ENCODE measurements around the gene MFSD8.
"Not testable (repeated sequence)": the region's sequence is repeated elsewhere in the genome, so short reads cannot be mapped to it uniquely, and the experiment has no call there.

The MFSD8 gene, protein sequence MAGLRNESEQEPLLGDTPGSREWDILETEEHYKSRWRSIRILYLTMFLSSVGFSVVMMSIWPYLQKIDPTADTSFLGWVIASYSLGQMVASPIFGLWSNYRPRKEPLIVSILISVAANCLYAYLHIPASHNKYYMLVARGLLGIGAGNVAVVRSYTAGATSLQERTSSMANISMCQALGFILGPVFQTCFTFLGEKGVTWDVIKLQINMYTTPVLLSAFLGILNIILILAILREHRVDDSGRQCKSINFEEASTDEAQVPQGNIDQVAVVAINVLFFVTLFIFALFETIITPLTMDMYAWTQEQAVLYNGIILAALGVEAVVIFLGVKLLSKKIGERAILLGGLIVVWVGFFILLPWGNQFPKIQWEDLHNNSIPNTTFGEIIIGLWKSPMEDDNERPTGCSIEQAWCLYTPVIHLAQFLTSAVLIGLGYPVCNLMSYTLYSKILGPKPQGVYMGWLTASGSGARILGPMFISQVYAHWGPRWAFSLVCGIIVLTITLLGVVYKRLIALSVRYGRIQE

DNA sequence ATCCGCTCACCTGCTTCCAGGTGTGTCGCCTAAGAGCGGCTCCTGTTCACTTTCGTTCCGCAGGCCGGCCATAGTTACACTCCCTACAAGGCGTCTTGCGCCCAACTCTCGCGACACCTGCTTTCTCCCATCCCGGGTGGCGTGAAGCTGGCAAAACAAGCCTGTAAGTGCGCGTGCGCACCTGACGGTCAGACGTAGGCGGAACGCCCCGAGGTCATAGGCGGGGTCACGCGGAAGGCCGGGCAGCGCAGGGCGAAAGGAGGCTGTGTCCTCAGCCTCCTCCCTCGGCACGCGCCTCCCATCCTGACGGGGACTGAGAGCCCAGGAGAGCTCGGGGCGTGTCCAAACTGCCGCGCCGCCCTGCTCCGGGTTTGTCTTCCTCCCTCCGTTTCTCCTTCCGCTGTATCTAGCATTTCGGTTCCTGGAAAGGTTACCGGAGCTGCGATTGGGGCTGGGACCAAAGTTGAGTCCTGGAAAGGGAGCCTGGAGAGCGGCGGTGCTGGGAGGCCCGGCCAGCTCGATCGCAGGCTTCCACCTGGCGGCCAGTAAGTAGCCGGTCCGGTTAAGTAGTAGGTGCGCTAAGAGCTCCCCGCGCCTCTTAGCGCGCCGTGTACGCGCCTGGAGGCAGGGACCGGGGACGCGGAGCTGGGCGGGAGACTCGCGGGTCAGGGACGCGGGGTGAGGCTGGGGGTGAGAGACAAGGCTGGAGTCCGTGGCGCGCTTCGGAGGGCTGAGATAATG, at the start of gene MFSD8, which contains the start of gene ABHD18:
Gene MFSD8 (minus strand): TSS at position 112 of the 741 bp plus-strand sequence. CDS start 40 bp downstream, at position 72.
Gene ABHD18 (plus strand): TSS at position 345 of the 741 bp plus-strand sequence. CDS start 17,550 bp downstream, outside the sequence.
- DNase-seq = peak; percentile 97

DNA sequence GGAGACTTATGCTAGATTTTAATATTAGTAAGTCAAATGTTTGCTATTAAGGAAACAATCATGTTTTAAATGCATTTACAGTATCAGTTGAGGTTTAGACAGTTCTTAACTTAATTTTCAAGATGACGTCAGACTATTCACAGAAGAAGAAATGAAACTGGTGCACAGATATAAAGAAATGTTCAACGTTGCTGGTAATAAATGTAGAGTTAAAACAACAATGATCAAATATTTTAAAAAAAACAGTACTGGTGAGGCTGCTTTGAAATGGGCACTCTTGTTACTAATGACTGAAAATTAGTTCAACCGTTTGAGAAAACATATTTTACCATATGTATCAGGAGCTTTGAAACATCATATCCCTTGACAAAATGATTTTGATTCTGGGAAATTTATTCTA, 44.5 kb upstream of the MFSD8 start:
- DNase-seq = no peak

GRCh38 chr4:128006592-128006991, 41.6 kb upstream of the MFSD8 start:
- DNase-seq = no peak

DNA sequence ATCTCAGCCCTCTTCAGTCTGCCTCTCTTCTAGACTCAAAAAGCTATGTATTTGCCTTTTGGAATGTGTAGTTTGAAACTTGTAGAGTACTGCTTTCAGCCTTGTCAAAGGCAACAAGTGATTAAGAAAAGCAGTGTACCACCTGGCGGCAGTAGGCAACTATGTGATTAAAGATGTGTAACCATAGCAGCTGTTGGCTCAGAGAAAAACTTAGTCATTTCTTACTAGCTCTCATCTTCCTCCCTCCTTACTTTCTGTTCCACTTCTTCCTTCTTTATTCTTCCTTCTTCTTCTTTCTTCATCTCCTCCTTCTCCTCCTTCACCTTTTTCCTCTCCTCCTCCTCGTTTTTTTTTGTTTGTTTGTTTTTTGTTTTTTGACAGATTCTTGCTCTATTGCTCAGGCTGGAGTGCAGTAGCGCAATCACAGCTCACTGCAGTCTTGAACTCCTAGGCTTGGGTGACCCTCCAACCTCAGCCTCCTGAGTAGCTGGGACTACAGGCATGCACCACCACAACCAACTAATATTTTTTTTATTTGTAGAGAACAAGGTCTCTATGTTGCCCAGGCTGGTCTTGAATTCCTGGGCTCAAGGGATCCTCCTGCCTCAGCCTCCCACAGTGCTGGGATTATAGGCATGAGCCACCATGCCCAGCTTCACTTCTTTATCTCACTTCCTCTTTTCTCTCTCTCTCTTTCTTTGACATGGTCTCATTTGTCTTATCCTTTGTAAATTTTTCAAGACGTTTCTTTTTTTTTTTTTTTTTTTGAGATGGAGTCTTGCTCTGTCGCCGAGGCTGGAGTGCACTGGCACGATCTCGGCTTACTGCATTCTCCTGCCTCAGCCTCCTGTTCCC, 32.8 kb upstream of the MFSD8 start:
- no peak for DNase-seq

GRCh38 chr4:127996521-127996920, 31.5 kb upstream of the MFSD8 start:
- DNase-seq = not testable (repeated sequence)

DNA sequence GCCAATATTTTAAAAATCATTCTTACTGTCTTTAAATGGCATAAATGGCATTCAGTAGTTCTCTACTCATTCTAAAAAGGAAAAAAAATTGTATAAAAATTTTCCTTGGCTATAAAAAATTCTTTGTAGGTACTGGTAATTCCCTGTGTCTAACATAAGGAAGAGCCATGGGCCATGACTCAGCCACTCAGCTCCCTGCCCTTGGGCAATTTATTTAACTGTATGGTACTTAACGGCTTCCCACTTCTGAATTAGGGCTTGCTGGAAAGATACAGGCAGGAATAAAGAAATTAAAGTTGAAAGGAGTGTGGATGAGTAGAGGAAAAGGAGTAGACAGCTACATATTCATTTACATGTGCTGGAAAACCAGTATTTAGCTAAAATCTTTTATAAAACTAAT, 30.8 kb upstream of the MFSD8 start:
- DNase-seq = no peak

- DNase-seq = no peak
Measured at GRCh38 chr4:127993151-127993550, 28.2 kb upstream of the MFSD8 start.

DNA sequence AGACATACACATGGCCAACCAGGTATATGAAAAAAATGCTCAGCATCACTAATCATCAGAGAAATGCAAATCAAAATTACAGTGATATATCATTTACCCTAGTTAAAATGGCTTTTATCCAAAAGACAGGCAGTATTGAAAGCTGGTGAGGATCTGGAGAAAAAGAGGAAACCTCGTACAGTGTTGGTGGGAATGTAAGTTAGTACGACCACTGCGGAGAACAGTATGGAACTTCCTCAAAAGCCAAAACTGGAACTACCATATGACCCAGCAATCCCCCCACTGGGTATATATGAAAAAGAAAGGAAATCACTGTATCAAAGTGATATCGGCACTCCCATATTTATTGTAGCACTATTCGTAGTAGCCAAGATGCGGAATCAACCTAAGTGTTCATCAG, 23.7 kb upstream of the MFSD8 start:
- no peak for DNase-seq

- no peak for DNase-seq
Measured at GRCh38 chr4:127985989-127986388, 21.0 kb upstream of the MFSD8 start.

DNA sequence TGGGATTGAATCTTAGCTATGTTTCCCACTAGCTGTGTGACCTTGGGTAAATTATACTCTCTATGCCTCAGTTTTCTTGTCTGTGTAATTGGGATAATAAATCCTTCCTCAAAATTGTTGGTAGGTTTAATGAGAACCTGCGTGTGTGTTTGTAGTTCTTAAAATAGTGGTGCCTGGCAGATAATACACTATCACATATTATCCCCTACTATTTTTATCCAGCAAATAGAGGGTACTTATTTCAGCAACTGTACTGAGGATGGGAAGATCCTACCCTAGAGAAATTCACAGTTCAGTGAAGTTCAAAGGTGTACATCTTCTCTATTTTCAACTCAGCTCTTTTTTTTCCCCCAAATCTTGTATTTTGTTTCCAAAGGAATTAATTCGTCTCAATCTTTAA, 17.5 kb upstream of the MFSD8 start:
- DNase-seq = no peak

DNA sequence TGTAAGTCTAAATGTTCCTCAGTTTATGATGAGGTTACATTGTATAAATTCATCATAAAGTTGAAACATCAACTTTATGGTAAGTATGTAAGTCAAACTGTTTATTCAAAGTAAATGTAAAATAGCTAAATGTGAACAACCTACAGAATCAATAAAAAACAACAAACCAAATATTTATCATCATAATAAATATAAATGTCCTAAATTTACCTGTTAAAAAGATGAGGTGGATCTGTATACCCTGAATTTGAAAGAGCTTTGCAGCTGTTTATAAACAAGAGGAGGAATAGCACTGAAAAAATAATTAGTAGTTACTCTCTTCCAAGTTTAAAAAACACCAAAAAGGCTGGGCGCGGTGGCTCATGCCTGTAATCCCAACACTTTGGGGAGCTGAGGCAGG, 14.0 kb upstream of the MFSD8 start:
- no peak for DNase-seq

DNA sequence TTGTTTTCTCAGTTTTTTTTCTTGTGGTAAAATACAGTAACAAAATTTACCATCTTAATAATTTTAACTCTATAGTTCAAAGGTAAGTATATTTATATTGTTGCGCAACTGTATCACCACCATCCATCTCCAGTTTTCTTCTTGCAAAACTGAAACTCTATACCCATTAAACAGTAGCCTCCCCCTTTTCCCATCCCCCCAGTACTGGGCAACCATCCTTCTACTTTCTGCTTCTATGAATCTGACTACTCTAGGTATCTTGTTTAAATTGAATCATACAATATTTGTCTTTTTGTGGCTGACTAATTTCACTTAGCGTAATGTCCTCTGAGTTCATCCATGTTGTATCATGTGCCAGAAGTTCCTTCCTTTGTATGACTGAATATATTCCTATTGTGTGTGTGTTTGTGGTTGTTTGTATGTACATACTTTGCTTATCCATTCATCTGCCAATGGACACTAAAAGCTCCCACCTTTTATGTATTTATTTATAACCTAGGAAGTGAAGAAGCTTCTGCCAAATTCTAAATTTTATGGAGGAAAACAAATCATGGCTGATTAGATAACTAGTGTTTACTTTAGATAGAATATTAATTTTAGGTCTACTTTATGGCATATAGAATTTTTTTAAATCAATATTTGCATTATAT, 10.3 kb upstream of the MFSD8 start:
- no peak for DNase-seq

GRCh38 chr4:127970925-127971324, 6.0 kb upstream of the MFSD8 start:
- not testable (repeated sequence) for DNase-seq

DNA sequence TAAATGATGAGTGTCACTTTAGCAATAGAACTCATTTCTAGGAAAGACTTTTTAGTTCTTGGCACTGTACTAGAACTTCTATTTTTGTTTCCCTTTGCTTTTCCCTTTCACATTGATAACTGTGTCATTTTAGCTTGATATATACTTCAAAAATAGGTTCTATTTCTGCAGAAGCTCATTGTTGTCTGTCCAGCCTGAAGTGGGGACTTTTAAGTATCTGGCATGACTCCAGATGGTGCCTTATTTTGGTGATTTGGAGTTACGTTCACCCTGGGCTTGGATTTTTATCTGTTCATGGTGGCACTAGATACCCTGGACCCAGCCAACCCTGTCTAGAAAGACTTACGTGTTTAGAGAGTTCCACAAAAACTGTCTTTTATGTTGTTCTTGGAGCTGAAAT, 3.6 kb upstream of the MFSD8 start:
- no peak for DNase-seq

DNA sequence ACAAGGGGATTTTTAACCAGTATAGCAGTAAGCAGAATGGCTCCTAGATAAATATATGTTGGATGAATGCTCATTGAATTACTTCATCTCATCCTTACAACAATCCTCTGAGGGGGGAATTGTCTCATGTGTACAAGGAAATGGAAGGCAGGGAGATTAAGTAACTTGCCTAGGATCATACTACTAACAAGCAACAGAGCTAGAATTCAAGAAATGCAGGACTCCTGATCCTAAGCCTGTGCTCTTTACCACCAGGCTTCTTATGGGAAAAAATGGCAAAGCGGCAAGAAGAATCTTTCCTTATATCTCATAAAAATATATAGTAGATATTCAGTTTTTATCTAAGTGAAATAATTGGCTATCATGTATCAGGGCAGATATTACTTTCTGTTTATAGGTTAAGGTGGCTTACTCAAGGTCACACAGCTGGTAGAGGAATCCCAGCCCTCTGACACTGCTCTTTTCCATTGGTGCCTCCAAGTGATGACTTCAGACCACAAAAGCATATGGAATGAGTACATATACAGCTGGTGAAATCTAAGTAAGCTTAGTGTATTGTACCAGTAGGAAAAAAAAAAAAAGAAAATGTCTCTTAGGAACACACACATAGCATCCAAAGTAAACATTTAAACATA, 2.3 kb upstream of the MFSD8 start:
- no peak for DNase-seq

DNA sequence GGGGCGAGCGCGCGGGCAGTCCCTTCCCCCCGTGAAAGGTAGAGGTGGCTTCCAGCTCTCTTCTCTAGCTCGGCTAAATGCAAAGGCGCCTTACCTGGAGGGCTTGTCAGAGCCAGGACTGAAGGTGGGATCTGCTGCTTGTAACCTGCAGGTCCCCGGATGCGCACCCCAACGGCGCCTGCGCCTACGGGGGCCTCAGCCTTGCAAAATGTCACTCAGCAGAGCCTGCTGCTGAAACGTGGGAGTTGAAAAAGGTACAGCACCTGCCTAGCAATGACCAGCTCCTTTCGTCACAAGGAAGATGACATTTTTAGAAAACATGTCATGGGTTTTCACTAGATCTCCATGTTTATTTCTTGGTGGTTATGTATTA, 816 bp upstream of the MFSD8 start:
- no peak for DNase-seq

- not testable (repeated sequence) for DNase-seq
Measured at GRCh38 chr4:127964426-127965061, 429 bp downstream of the MFSD8 start.

DNA sequence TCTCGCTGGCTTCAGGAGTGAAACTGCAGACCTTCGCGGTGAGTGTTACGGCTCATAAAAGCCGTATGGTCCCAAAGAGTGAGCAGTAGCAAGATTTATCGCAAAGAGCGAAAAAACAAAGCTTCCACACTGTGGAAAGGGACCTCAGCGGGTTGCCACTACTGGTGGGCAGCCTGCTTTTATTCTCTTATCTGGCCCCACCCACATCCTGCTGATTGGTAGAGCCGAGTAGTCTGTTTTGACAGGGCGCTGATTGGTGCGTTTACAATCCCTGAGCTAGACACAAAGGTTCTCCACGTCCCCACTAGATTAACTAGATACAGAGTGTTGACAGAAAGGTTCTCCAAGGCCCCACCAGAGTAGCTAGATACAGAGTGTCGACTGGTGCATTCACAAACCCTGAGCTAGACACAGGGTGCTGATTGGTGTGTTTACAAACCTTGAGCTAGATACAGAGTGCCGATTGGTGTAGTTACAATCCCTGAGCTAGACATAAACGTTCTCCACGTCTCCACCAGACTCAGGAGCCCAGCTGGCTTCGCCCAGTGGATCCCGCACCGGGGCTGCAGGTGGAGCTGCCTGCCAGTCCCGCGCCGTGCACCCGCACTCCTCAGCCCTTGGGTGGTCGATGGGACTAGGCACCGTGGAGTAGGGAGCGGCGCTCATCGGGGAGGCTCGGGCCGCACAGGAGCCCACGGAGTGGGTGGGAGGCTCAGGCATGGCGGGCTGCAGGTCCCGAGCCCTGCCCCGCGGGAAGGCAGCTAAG, 1.2 kb downstream of the MFSD8 start:
- DNase-seq = not testable (repeated sequence)

- DNase-seq = no peak
Measured at GRCh38 chr4:127959794-127960193, 5.2 kb downstream of the MFSD8 start.

DNA sequence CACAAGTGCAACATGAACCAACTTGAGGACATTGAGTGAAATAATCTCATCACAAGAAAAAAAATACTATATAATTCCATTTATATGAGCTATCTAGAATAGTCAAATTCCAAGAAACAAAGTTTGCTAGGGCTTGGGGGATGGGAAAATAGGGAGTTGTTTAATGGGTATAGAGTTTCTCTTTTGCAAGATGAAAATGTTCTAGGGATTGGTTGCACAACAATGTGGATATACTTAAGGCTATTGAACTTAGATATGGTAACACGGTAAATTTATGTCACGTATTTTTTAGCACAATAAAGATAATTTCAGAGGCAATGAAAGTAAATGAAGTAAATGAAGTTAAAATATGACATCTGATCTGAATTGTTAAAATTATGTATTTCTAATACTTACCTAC, 7.9 kb downstream of the MFSD8 start:
- no peak for DNase-seq

DNA sequence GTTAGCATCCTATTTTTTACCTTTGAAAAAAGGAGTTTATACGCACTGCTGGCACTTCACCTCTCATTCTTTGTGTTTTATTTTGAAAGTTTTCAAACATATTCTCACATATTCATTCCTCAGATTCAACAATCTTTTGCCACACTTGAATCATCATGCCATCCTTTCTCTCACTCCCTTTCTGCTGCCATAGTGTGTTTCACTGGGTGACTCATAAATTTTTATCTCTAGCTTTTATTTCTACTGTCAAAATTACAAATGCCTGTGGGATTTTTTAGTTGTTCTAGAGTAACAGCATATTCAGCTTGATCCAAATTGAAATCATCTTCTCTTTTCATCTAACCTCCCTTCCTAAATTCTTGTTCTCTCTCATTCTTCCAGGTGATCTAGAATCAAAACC, 28.0 kb downstream of the MFSD8 start:
- no peak for DNase-seq

Data from left hindlimb (tissue), 1 donor.